HL-60 (cell line): ENCODE data around the gene TLL2.

Experiments
- DNase-seq, 2 experiments: peaks; one replicate each; pipeline ENCODE4 v3.0.0-alpha.2; 2010 to 2020; ENCODE audit warnings: low read depth in 1 of 2, low spot score in 1 of 2
- H3K27ac ChIP-seq: fragments of 250-450 bp; sonication (Bioruptor Pico); replicated peaks from 2 replicates; pipeline ENCODE4 v1.5.1; 2020; ENCODE audit warnings: mild to moderate bottlenecking, moderate library complexity
- H3K27me3 ChIP-seq: fragments of 250-450 bp; sonication (Bioruptor Pico); 2 replicates; pipeline ENCODE4 v1.5.1; 2021; ENCODE audit warnings: mild to moderate bottlenecking, moderate library complexity; ENCODE audit not compliant: insufficient read depth, poor library complexity, severe bottlenecking
- H3K4me3 ChIP-seq: replicated peaks from 2 replicates; pipeline ENCODE4 v1.5.1; 2011; ENCODE audit warnings: mild to moderate bottlenecking, control low read depth, low read length; ENCODE audit not compliant: insufficient read depth
- CTCF ChIP-seq: IDR thresholded peaks from one replicate; pipeline ENCODE4 v1.5.1; 2011; ENCODE audit warnings: low read length, control low read depth, inconsistent platforms; ENCODE audit not compliant: insufficient read depth
- GABPA ChIP-seq: IDR thresholded peaks from 2 replicates; pipeline ENCODE4 v1.6.1; 2012; ENCODE audit warnings: low read depth
- POLR2AphosphoS5 ChIP-seq: IDR thresholded peaks from 2 replicates; pipeline ENCODE4 v1.6.1; 2012; ENCODE audit warnings: low read depth
- REST ChIP-seq: IDR thresholded peaks from 2 replicates; pipeline ENCODE4 v1.6.1; 2012; ENCODE audit warnings: low read depth; ENCODE audit not compliant: insufficient replicate concordance
- SPI1 ChIP-seq: IDR thresholded peaks from 2 replicates; pipeline ENCODE4 v1.6.1; 2012; ENCODE audit warnings: low read depth, mild to moderate bottlenecking, borderline replicate concordance

TLL2 gene

GRCh38 chr10:96448558-96448957 is 65.2 kb downstream of the TLL2 start:
- Histone ChIP-seq H3K27ac (no peak overlapping the region), H3K27me3 (no peaks in the 10 kb centered on the region), H3K4me3 (no peak overlapping the region)
- no peak for TF ChIP-seq CTCF
- TF ChIP-seq POLR2AphosphoS5: no peak
- TF ChIP-seq GABPA: no peak
- no peak for TF ChIP-seq REST
- TF ChIP-seq SPI1: no peak
- DNase-seq: no peak

- no peak overlapping the region for H3K27ac ChIP-seq
- H3K4me3 ChIP-seq: no peak overlapping the region
- no peaks in the 10 kb centered on the region for H3K27me3 ChIP-seq
- TF ChIP-seq REST (no peak), GABPA (no peak), POLR2AphosphoS5 (no peak), SPI1 (no peak), CTCF (no peak)
- DNase-seq: no peak
Measured at GRCh38 chr10:96448021-96448457, 65.7 kb downstream of the TLL2 start.

GRCh38 chr10:96446966-96447596 is 66.6 kb downstream of the TLL2 start:
- Histone ChIP-seq H3K27ac (no peak overlapping the region), H3K4me3 (no peak overlapping the region), H3K27me3 (no peaks in the 10 kb centered on the region)
- DNase-seq: no peak
- no peak for TF ChIP-seq SPI1
- no peak for TF ChIP-seq CTCF
- no peak for TF ChIP-seq REST
- TF ChIP-seq POLR2AphosphoS5: no peak
- no peak for TF ChIP-seq GABPA
